OCI-LY1 (cell line): ENCODE results near the gene GATA3.

Experiments used
- H2AFZ ChIP-seq: fragments of 200-600 bp; sonication (generic), shearing (Covaris generic); 2 replicates; pipeline ENCODE4 v1.6.0; 2014; ENCODE audit warnings: antibody characterized with exemption, mild to moderate bottlenecking, low read length
- H3F3A ChIP-seq: fragments of 200-600 bp; sonication (generic), shearing (Covaris generic); 2 replicates; pipeline ENCODE4 v1.6.0; 2014; ENCODE audit warnings: mild to moderate bottlenecking, antibody characterized with exemption, low read length, moderate library complexity; ENCODE audit not compliant: insufficient read depth
- H3K27ac ChIP-seq: fragments of 200-600 bp; sonication (generic); 2 replicates; pipeline ENCODE4 v1.5.1; 2014; ENCODE audit warnings: low read length, mixed run types, mild to moderate bottlenecking, low read depth; ENCODE audit not compliant: poor library complexity, severe bottlenecking
- H3K27me3 ChIP-seq: fragments of 200-600 bp; sonication (generic); 2 replicates; pipeline ENCODE4 v1.6.0; 2014; ENCODE audit warnings: antibody characterized with exemption, mild to moderate bottlenecking, low read length, moderate library complexity; ENCODE audit not compliant: insufficient read depth
- H3K36me3 ChIP-seq: fragments of 200-600 bp; sonication (generic); 2 replicates; pipeline ENCODE4 v1.6.1; 2014; ENCODE audit warnings: mild to moderate bottlenecking, antibody characterized with exemption, low read length, moderate library complexity, mixed read lengths; ENCODE audit not compliant: insufficient read depth
- H3K4me1 ChIP-seq: fragments of 200-600 bp; sonication (generic); 2 replicates; pipeline ENCODE4 v1.5.1; 2014; ENCODE audit warnings: mild to moderate bottlenecking, low read length, moderate library complexity; ENCODE audit not compliant: insufficient read depth, severe bottlenecking
- H3K4me2 ChIP-seq: fragments of 200-600 bp; sonication (generic), shearing (Covaris generic); 2 replicates; pipeline ENCODE4 v1.6.1; 2014; ENCODE audit warnings: low read length
- H3K4me3 ChIP-seq: fragments of 200-600 bp; sonication (generic); 2 replicates; pipeline ENCODE4 v1.5.1; 2014; ENCODE audit warnings: low read length, low read depth, mild to moderate bottlenecking, mixed read lengths; ENCODE audit not compliant: poor library complexity, severe bottlenecking
- H3K79me2 ChIP-seq: fragments of 200-600 bp; shearing (Covaris generic); 2 replicates; pipeline ENCODE4 v1.6.1; 2016; ENCODE audit warnings: mixed run types, low read length, mixed read lengths; ENCODE audit not compliant: insufficient read depth
- H3K9ac ChIP-seq: fragments of 200-600 bp; sonication (generic), shearing (Covaris generic); 2 replicates; pipeline ENCODE4 v1.6.1; 2014; ENCODE audit warnings: mild to moderate bottlenecking, low read length, mixed read lengths
- H3K9me2 ChIP-seq: fragments of 200-600 bp; sonication (generic), shearing (Covaris generic); 2 replicates; pipeline ENCODE4 v1.6.1; 2014; ENCODE audit warnings: low read depth, mild to moderate bottlenecking, low read length, mixed read lengths
- H3K9me3 ChIP-seq: fragments of 200-600 bp; shearing (Covaris generic); 2 replicates; pipeline ENCODE4 v1.6.1; 2014; ENCODE audit warnings: low read length, mixed read lengths
- H4K20me1 ChIP-seq: fragments of 200-600 bp; sonication (generic), shearing (Covaris generic); 2 replicates; pipeline ENCODE4 v1.6.0; 2016; ENCODE audit warnings: mild to moderate bottlenecking, low read length; ENCODE audit not compliant: insufficient read depth
- EZH2 ChIP-seq: fragments of 200-600 bp; sonication (generic), shearing (Covaris generic); IDR thresholded peaks from 2 replicates; pipeline ENCODE4 v1.8.0; 2017; ENCODE audit warnings: borderline replicate concordance, mixed run types, mild to moderate bottlenecking, antibody characterized with exemption, low read length, moderate library complexity, mixed read lengths
- TF ChIP-seq, protein P1 (sequence below): fragments of 200-600 bp; sonication (generic), shearing (Covaris generic); IDR thresholded peaks from 2 replicates; pipeline ENCODE4 v1.5.1; 2017; ENCODE audit warnings: mild to moderate bottlenecking, antibody characterized with exemption, low read length, moderate library complexity, mixed read lengths

GATA3 gene

DNA sequence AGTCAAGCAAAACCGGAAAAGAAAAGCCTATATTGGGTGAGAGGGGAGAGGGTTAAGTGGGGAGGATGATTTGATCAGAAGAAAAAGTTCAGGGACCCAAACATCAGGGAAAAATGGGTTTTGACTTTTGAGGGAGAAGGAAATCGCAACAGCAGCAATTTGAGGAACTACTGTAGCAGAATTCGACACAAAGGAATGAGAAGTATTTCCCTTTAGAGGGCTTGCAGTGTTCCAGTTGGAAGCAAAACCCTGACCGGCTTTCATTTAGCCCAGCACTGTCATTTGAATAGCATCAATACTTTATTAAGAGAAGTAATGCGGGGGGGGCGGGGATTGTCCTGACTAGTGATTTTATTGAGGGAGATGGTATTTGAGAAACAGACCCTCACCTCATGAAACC lies 37.2 kb upstream of the GATA3 start:
- Histone ChIP-seq H3K4me2 (no peak overlapping the region), H3K79me2 (no peaks in the 10 kb centered on the region), H3F3A (no peaks in the 10 kb centered on the region), H4K20me1 (no peaks in the 10 kb centered on the region), H3K9me3 (no peaks in the 10 kb centered on the region), H3K27ac (no peak overlapping the region), H3K36me3 (0 out of 2 replicates have a peak, but pooled peaks cover 12% of the 10 kb centered on the region), H3K27me3 (no peaks in the 10 kb centered on the region), H3K9ac (no peak overlapping the region), H3K9me2 (no peaks in the 10 kb centered on the region), H2AFZ (no peak overlapping the region), H3K4me1 (no peaks in the 10 kb centered on the region), H3K4me3 (no peak overlapping the region)
- no peak for TF ChIP-seq EZH2
- TF ChIP-seq, protein P1, sequence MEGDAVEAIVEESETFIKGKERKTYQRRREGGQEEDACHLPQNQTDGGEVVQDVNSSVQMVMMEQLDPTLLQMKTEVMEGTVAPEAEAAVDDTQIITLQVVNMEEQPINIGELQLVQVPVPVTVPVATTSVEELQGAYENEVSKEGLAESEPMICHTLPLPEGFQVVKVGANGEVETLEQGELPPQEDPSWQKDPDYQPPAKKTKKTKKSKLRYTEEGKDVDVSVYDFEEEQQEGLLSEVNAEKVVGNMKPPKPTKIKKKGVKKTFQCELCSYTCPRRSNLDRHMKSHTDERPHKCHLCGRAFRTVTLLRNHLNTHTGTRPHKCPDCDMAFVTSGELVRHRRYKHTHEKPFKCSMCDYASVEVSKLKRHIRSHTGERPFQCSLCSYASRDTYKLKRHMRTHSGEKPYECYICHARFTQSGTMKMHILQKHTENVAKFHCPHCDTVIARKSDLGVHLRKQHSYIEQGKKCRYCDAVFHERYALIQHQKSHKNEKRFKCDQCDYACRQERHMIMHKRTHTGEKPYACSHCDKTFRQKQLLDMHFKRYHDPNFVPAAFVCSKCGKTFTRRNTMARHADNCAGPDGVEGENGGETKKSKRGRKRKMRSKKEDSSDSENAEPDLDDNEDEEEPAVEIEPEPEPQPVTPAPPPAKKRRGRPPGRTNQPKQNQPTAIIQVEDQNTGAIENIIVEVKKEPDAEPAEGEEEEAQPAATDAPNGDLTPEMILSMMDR, result no peak

DNA sequence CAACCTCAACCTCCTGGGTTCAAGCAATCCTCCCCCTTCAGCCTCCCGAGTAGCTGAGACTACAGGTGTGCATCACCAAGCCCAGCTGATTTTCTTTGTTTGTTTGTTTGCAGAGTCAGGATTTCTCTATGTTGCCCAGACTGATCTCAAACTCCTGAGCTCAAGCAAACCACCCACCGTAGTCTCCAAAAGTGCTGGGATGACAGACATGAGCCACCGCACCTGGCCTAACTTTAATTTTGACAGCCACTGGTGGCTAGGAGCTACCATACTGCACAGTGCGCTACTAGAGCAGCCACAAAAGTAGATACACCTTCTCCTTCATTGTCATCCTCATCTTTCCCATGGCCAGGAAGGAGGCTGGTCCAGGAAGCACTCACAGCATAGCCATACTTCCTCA lies 31.2 kb upstream of the GATA3 start:
- Histone ChIP-seq H3K27ac (no peak overlapping the region), H3K4me1 (no peaks in the 10 kb centered on the region), H3F3A (no peaks in the 10 kb centered on the region), H3K4me2 (no peak overlapping the region), H3K27me3 (no peaks in the 10 kb centered on the region), H4K20me1 (no peaks in the 10 kb centered on the region), H3K4me3 (no peak overlapping the region), H2AFZ (no peak overlapping the region), H3K9me2 (no peaks in the 10 kb centered on the region), H3K36me3 (no peaks in the 10 kb centered on the region), H3K79me2 (no peaks in the 10 kb centered on the region), H3K9ac (no peak overlapping the region), H3K9me3 (no peaks in the 10 kb centered on the region)
- TF ChIP-seq EZH2, result no peak
- TF ChIP-seq, protein P1, result no peak

DNA sequence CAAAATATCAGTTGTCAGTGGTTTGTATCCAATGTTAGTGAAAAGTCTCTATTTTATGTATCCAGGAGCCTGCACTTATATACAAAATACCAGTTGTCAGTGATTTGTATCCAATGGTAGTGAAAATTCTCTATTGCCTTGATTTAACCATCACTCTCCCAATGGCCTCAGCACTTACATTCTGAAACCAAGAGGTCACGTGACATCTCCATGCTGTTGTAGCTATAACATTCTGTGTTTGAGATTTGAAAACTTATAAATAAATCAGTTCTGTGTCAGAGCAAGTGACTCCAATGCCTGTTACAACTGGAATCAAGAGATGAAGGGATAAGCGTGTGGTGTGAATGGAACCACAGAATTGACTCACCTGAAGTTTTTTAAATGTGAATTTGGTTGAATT lies 30.6 kb upstream of the GATA3 start:
- Histone ChIP-seq H3K27me3 (no peaks in the 10 kb centered on the region), H3K9ac (no peak overlapping the region), H3K4me2 (no peak overlapping the region), H3K36me3 (no peaks in the 10 kb centered on the region), H3K27ac (no peak overlapping the region), H3K4me1 (no peaks in the 10 kb centered on the region), H3K4me3 (no peak overlapping the region), H4K20me1 (no peaks in the 10 kb centered on the region), H3F3A (no peaks in the 10 kb centered on the region), H3K79me2 (no peaks in the 10 kb centered on the region), H3K9me3 (no peaks in the 10 kb centered on the region), H2AFZ (no peak overlapping the region), H3K9me2 (no peaks in the 10 kb centered on the region)
- TF ChIP-seq, protein P1, result no peak
- no peak for TF ChIP-seq EZH2
